PFSK-1 (cell line): ENCODE data around the gene RRAD.

Source experiments
- FOXP2 ChIP-seq: optimal IDR thresholded peaks from 2 replicates; pipeline ENCODE3; 2011; ENCODE audit warnings: borderline replicate concordance, control low read depth, inconsistent platforms; ENCODE audit not compliant: insufficient read depth; ENCODE audit errors: extremely low read length, extremely low read depth
- POLR2AphosphoS5 ChIP-seq: IDR thresholded peaks from 2 replicates; pipeline ENCODE4 v1.6.1; 2012; ENCODE audit warnings: low read depth, mild to moderate bottlenecking, control low read depth, low read length, moderate library complexity
- SIN3A ChIP-seq: IDR thresholded peaks from 2 replicates; pipeline ENCODE4 v1.6.1; 2012; ENCODE audit warnings: mild to moderate bottlenecking, low read length, moderate library complexity, borderline replicate concordance; ENCODE audit not compliant: insufficient read depth
- TAF1 ChIP-seq: IDR thresholded peaks from 2 replicates; pipeline ENCODE4 v1.6.1; 2012; ENCODE audit warnings: low read length, control low read depth, borderline replicate concordance; ENCODE audit not compliant: insufficient read depth
- TF ChIP-seq, protein P1 (sequence below), 2 experiments: IDR thresholded peaks; 2 replicates each; pipeline versions ENCODE4 v1.6.1 to v1.8.0; 2011 to 2012; ENCODE audit warnings: low read depth in 2 of 2, low read length in 2 of 2, control low read depth in 1 of 2, inconsistent platforms in 1 of 2, mild to moderate bottlenecking in 1 of 2, moderate library complexity in 1 of 2; ENCODE audit not compliant: insufficient read depth in 1 of 2

The RRAD gene

DNA sequence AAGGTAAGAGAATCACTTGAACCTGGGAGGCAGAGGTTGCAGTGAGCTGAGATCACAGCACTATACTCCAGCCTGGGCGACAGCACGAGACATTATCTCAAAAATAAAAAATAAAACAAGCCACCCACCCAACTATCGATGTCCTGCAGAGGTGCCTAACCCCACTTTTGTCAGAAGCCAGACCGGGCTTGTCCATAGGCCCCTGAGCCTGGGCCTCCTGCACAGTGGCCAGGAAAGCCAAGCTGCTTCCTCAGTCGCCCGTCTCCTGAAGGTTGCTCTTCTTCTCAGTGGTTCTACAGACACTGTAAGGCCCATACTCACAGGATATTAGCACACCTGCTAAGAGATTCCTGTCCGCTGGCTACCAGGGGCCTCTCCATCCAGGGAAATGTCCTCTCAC, 21.2 kb upstream of the RRAD start:
- TF ChIP-seq, protein P1, sequence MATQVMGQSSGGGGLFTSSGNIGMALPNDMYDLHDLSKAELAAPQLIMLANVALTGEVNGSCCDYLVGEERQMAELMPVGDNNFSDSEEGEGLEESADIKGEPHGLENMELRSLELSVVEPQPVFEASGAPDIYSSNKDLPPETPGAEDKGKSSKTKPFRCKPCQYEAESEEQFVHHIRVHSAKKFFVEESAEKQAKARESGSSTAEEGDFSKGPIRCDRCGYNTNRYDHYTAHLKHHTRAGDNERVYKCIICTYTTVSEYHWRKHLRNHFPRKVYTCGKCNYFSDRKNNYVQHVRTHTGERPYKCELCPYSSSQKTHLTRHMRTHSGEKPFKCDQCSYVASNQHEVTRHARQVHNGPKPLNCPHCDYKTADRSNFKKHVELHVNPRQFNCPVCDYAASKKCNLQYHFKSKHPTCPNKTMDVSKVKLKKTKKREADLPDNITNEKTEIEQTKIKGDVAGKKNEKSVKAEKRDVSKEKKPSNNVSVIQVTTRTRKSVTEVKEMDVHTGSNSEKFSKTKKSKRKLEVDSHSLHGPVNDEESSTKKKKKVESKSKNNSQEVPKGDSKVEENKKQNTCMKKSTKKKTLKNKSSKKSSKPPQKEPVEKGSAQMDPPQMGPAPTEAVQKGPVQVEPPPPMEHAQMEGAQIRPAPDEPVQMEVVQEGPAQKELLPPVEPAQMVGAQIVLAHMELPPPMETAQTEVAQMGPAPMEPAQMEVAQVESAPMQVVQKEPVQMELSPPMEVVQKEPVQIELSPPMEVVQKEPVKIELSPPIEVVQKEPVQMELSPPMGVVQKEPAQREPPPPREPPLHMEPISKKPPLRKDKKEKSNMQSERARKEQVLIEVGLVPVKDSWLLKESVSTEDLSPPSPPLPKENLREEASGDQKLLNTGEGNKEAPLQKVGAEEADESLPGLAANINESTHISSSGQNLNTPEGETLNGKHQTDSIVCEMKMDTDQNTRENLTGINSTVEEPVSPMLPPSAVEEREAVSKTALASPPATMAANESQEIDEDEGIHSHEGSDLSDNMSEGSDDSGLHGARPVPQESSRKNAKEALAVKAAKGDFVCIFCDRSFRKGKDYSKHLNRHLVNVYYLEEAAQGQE (IDR thresholded peaks at IDR 0.05; ENCODE audit: insufficient read depth in 1 of 2, low read depth in 2 of 2, low read length in 2 of 2) = no peak
- TF ChIP-seq SIN3A (no peak), POLR2AphosphoS5 (no peak), TAF1 (no peak), FOXP2 (no peak)

DNA sequence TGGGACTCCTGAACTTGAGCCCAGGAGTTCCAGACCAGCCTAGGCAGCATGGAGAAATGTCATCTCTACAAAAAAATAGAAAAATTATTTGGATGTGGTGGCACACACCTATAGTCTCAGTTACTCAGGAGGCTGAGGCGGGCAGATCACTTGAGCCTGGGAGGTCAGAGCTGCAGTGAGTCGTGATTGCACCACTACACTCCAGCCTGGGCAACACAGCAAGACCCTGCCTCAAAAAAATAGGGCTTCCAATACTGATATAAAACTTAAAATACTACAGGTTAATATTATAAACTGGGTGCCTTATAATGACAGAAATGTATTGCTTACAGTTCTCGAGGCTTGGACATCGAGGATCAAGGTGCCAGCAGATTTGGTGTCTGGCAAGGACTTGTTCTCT, 20.6 kb upstream of the RRAD start:
- TF ChIP-seq, protein P1 (IDR thresholded peaks at IDR 0.05; ENCODE audit: insufficient read depth in 1 of 2, low read depth in 2 of 2, low read length in 2 of 2) = no peak
- TF ChIP-seq FOXP2 (no peak), POLR2AphosphoS5 (no peak), SIN3A (no peak)

DNA sequence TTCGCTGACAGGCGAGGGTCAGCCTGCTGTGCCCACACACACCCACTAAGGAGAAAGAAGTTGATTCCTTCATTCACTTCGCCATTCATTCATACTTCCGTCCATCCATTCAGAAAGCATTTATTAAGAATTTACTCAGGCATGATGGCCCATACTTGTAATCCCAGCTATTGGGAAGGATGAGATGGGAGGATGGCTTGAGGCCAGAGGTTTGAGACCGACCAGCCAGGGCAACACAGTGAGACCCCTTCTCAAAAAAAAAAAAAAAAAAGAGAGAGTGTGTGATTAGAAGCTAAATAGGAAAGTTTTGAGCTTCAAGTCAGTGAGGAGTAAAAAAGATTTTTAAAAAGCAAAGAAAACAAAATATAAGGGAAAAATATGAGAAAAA, 18.7 kb upstream of the RRAD start:
- TF ChIP-seq FOXP2 (no peak), SIN3A (no peak)

DNA sequence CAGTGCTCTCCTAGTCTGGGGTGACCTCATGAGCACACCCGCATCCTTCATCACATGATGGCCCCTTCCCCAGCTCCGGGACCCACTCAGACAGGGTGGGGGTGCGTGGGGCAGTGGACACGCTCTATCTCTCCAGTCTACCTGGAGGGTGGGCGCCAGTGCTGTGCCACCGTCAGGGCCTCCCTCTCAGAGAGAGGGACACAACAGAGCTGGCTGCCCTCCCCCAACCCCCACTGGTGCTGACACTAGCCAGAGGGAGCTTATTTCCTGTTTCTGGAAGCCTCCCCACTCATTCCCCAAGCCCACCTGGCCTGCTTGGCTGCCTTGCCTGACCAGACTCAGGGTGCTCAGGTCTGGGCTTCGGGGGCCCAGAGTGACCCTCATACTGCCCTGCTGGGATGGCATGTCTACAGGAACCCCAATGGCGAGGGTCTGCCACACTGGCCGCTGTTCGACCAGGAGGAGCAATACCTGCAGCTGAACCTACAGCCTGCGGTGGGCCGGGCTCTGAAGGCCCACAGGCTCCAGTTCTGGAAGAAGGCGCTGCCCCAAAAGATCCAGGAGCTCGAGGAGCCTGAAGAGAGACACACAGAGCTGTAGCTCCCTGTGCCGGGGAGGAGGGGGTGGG, 18.2 kb upstream of the RRAD start:
- TF ChIP-seq SIN3A = no peak
- no peak for TF ChIP-seq POLR2AphosphoS5
- no peak for TF ChIP-seq FOXP2
- no peak for TF ChIP-seq TAF1
- TF ChIP-seq, protein P1 (IDR thresholded peaks at IDR 0.05; ENCODE audit: insufficient read depth in 1 of 2, low read depth in 2 of 2, low read length in 2 of 2) = no peak

DNA sequence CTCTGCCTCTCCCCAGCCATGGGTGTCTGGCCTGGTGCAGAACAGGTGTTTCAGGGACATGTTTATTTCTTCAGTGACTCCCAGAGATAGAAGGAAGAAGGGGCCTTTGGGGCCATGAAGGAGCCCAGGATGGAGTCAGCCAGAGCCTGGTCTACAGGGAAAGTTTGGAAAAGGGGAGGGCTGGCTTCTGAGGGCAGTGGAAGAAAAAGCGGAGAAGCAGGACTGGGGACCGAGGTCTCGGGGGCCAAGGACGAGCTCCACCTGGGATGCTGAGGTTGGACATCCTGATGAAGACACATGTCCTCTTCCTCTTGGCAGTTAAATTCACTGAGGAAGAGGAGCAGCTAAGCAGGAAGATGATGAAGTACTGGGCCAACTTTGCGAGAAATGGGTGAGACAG, 17.6 kb upstream of the RRAD start:
- TF ChIP-seq POLR2AphosphoS5 = no peak
- TF ChIP-seq, protein P1 (IDR thresholded peaks at IDR 0.05; ENCODE audit: insufficient read depth in 1 of 2, low read depth in 2 of 2, low read length in 2 of 2) = no peak
- no peak for TF ChIP-seq SIN3A
- TF ChIP-seq FOXP2 = no peak
- TF ChIP-seq TAF1 = no peak
